IPS-18c (cell line): Measurements from ENCODE around the gene SENP2.
"Not testable (repeated sequence)": the region's sequence is repeated elsewhere in the genome, so short reads cannot be mapped to it uniquely, and the experiment has no call there.

Experiments used
- H3K4me3 ChIP-seq: 2 replicates; pipeline ENCODE4 v1.7.0; 2013; ENCODE audit warnings: low read depth, mild to moderate bottlenecking, low read length, moderate library complexity; ENCODE audit not compliant: insufficient read depth
- H3K9me3 ChIP-seq: one replicate; pipeline ENCODE4 v1.6.1; 2013; ENCODE audit warnings: mild to moderate bottlenecking, low read length, moderate library complexity; ENCODE audit not compliant: control insufficient read depth, insufficient read depth

Gene SENP2

DNA sequence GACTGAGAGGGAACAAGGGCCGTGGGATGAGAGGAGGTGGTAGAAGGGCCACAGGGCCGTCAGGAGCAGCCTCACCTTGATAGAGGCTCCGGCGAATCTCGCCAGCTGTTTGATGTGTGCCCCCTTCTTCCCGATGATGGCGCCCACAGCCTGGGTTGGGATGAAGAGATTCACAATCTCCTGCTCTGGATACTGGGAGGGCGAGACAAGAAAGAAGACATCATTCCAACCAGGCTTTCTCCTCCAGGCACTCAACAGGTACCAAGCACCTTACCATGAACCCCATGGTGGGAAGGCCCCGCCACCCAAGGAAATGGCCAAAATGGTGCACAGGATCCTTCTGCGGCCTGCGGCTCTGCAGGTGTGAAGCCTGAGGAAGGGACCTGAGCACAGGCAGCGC lies 71.1 kb downstream of the SENP2 start:
- peaks cover 3% of the 10 kb centered on the region for H3K9me3 ChIP-seq

GRCh38 chr3:185657691-185658503 lies 71.8 kb downstream of the SENP2 start:
- H3K9me3 ChIP-seq, result peaks cover 3% of the 10 kb centered on the region
- no peak overlapping the region for H3K4me3 ChIP-seq

More for the DNA sequence above, 71.1 kb downstream of the SENP2 start:
- H3K4me3 ChIP-seq, result no peak overlapping the region

DNA sequence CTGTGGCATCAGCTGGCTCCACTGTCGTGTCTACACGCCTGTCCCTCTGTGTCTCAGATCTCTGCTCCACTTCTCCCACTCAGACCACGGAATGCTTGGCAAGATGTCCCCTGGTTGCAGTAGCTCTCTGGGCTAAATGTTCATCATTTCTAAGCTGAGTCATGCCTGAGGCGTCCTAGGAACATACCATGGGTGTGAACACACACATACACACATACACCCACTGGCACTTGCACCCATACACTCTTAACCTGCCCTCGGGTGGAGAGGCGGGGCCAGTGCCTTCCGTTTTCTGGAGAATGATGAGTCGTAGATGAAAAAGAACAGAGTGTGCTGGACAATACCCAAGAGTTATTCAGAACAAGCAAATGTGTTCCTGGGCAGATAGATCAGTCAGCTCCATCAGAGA lies 72.4 kb downstream of the SENP2 start:
- Histone ChIP-seq H3K4me3 (no peak overlapping the region), H3K9me3 (peaks cover 3% of the 10 kb centered on the region)

DNA sequence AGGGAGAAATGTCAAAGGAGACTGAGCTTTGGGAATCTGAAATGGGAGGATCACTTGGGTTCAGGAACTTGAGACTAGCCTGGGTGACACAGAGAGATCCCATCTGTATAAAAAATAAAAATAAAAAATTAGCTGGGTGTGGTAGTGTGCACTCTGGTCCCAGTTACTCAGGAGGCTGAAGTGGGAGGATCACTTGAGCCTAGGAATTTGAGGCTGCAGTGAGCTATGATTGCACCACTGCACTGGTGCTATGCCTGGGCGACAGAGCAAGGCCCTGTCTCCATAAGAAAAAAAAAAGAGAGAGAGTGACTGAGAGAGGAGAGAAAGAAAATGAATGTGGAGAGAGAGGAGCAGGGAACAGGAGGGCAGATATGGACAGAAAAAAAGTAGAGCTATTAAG lies 72.8 kb downstream of the SENP2 start:
- Histone ChIP-seq H3K4me3 (no peak overlapping the region), H3K9me3 (peaks cover 3% of the 10 kb centered on the region)

DNA sequence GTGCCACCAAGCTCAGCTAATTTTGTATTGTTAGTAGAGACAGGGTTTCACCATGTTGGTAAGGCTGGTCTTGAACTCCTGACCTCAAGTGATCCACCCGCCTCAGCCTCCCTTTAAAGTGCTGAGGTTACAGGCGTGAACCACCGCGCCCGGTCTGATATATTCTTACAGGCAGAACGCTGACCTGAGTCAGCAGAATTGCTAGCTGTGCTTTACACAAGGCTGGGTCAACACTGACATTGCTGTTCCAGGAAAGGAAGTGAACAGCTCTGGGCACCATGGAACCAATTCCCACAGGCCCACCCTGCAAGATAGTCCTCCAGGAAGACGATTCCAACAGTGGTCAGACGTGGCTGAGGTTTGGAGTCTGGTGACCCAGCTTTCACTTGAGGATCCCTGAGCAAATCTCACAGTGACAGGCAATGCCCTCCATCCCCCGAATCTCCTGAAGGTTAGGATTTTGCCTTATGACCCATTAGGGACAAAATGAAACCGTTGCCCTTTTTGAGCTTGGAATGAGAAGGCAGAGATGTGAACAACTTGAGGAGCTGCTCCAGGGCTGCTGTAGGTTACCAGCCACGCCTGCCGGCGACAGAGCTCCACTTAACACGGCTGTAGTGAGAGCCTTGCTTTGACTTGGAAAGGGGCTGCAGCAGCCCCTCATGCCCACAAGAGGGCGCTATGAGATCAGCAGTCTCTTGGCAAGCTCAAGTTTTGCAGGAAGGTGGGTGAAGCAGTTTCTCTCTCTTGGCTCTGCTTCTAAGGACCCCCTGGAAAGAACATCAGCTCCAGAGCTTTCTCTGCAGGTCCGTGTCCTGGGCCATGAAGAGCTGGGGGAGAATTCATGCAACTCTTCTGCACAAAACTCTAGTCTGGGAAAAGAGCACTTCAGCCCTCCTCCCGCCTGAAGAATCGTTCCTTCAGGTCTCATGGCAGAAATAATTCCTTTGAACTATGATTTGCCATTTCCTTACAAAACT lies 74.1 kb downstream of the SENP2 start:
- Histone ChIP-seq H3K9me3 (peaks cover 3% of the 10 kb centered on the region), H3K4me3 (no peak overlapping the region)

GRCh38 chr3:185661296-185661695 lies 75.2 kb downstream of the SENP2 start:
- not testable (repeated sequence) for H3K9me3 ChIP-seq, H3K4me3 ChIP-seq

GRCh38 chr3:185661772-185662171 lies 75.7 kb downstream of the SENP2 start:
- Histone ChIP-seq H3K4me3 (no peak overlapping the region), H3K9me3 (no peaks in the 10 kb centered on the region)

- H3K4me3 ChIP-seq, result no peak overlapping the region
- H3K9me3 ChIP-seq, result no peaks in the 10 kb centered on the region
These were observed 77.8 kb downstream of the SENP2 start for GRCh38 chr3:185663929-185664328.

GRCh38 chr3:185667574-185667973 lies 81.5 kb downstream of the SENP2 start:
- H3K9me3 ChIP-seq, result no peaks in the 10 kb centered on the region
- no peak overlapping the region for H3K4me3 ChIP-seq

GRCh38 chr3:185677146-185677829 lies 91.2 kb downstream of the SENP2 start:
- no peak overlapping the region for H3K4me3 ChIP-seq
- peaks cover 3% of the 10 kb centered on the region for H3K9me3 ChIP-seq

DNA sequence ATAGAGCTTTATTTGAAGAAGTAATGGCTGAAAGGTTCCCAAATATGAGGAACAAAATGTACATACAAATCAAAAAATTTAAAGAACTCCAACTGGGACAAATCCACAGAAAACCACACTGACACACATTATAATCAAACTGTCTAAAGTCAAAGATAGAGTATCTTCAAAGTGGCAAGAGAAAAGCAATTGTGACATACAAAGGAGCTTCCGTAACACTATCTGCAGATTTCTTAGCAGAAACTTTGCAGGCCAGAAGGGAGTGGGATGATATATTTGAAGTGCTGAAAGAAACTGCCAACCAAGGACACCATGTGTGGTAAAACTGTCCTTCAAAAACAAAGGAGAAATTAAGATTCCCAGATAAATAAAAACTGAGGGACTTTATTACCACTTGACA lies 91.9 kb downstream of the SENP2 start:
- Histone ChIP-seq H3K4me3 (no peak overlapping the region), H3K9me3 (peaks cover 3% of the 10 kb centered on the region)

GRCh38 chr3:185680231-185680630 lies 94.1 kb downstream of the SENP2 start:
- Histone ChIP-seq H3K4me3 (no peak overlapping the region), H3K9me3 (peaks cover 3% of the 10 kb centered on the region)
